ENCODE results near the gene TTC27. TPM values are rescaled to one million over a fixed set of nuclear protein-coding genes. Genes with fewer than 3 reads are reported as not detected.
"Not testable (repeated sequence)": the region's sequence is repeated elsewhere in the genome, so short reads cannot be mapped to it uniquely, and the experiment has no call there.

Gene TTC27
- total RNA-seq, 2 experiments from 2014 or later, result 17.6 to 18.1 TPM

GRCh38 chr2:32752205-32752604 lies 124.4 kb downstream of the TTC27 start:
- Mint-ChIP-seq H3K4me3 (no peak overlapping the region), H3K4me1 (peaks cover 17% of the 10 kb centered on the region), H3K27me3 (no peaks in the 10 kb centered on the region), H3K9me3 (no peaks in the 10 kb centered on the region), H3K36me3 (ENCODE audit: low read depth) (peaks cover 20% of the 10 kb centered on the region), H3K27ac (no peak overlapping the region)
- ChIA-PET CTCF (interaction anchor here (1.7 kb wide), 1 partner anchor 211 kb away, joined by 3 read pairs; no protein-coding TSS in a partner anchor), POLR2A (no interaction called here)
- no peak for DNase-seq

GRCh38 chr2:32752952-32753351 lies 125.1 kb downstream of the TTC27 start:
- Mint-ChIP-seq H3K4me1 (peaks cover 21% of the 10 kb centered on the region), H3K27ac (no peak overlapping the region), H3K9me3 (no peaks in the 10 kb centered on the region), H3K36me3 (ENCODE audit: low read depth) (peaks cover 22% of the 10 kb centered on the region), H3K27me3 (no peaks in the 10 kb centered on the region), H3K4me3 (no peak overlapping the region)
- POLR2A ChIA-PET, result no interaction called here
- CTCF ChIA-PET, result interaction anchor here (0.6 kb wide), 2 partner anchors 17 to 60 kb away, joined by 3 read pairs; no protein-coding TSS in a partner anchor
- no peak for DNase-seq

GRCh38 chr2:32754676-32755075 lies 126.8 kb downstream of the TTC27 start:
- Mint-ChIP-seq H3K4me1 (peaks cover 27% of the 10 kb centered on the region), H3K36me3 (ENCODE audit: low read depth) (peaks cover 21% of the 10 kb centered on the region)
- CTCF ChIA-PET, H3K27me3 Mint-ChIP-seq, H3K27ac Mint-ChIP-seq, H3K9me3 Mint-ChIP-seq, DNase-seq, H3K4me3 Mint-ChIP-seq, POLR2A ChIA-PET: not testable (repeated sequence)

GRCh38 chr2:32755666-32756065 lies 127.8 kb downstream of the TTC27 start:
- Mint-ChIP-seq H3K4me1 (peaks cover 27% of the 10 kb centered on the region), H3K27ac (peak overlapping the region; percentile 88), H3K36me3 (ENCODE audit: low read depth) (peaks cover 19% of the 10 kb centered on the region), H3K9me3 (no peaks in the 10 kb centered on the region), H3K27me3 (no peaks in the 10 kb centered on the region), H3K4me3 (peak overlapping the region; percentile 69)
- POLR2A ChIA-PET, result no interaction called here
- no peak for DNase-seq
- CTCF ChIA-PET, result no interaction called here

- peak overlapping the region; percentile 88 for H3K27ac Mint-ChIP-seq
- POLR2A ChIA-PET, result no interaction called here
- no peaks in the 10 kb centered on the region for H3K9me3 Mint-ChIP-seq
Measured at GRCh38 chr2:32756074-32756727, 128.4 kb downstream of the TTC27 start.

GRCh38 chr2:32758232-32758631 lies 130.4 kb downstream of the TTC27 start:
- H3K4me1 Mint-ChIP-seq, result peaks cover 27% of the 10 kb centered on the region
- no peak overlapping the region for H3K4me3 Mint-ChIP-seq
- DNase-seq, result no peak
- H3K9me3 Mint-ChIP-seq, result no peaks in the 10 kb centered on the region
- CTCF ChIA-PET, result no interaction called here
- H3K27me3 Mint-ChIP-seq, result no peaks in the 10 kb centered on the region
- peaks cover 27% of the 10 kb centered on the region for H3K36me3 Mint-ChIP-seq (ENCODE audit: low read depth)
- no peak overlapping the region for H3K27ac Mint-ChIP-seq
- POLR2A ChIA-PET, result no interaction called here

More at GRCh38 chr2:32756074-32756727, 128.4 kb downstream of the TTC27 start:
- Mint-ChIP-seq H3K36me3 (ENCODE audit: low read depth) (peaks cover 22% of the 10 kb centered on the region), H3K4me3 (peak overlapping the region; percentile 69), H3K4me1 (peaks cover 27% of the 10 kb centered on the region), H3K27me3 (no peaks in the 10 kb centered on the region)
- peak; percentile 14 for DNase-seq
- CTCF ChIA-PET, result no interaction called here

- DNase-seq, result no peak
- no peak overlapping the region for H3K27ac Mint-ChIP-seq
- CTCF ChIA-PET, result interaction anchor here (0.5 to 1.4 kb wide), 2 partner anchors 10 to 76 kb away, joined by 3 to 4 read pairs; no protein-coding TSS in a partner anchor
- no peak overlapping the region for H3K4me3 Mint-ChIP-seq
- H3K9me3 Mint-ChIP-seq, result no peaks in the 10 kb centered on the region
- H3K36me3 Mint-ChIP-seq (ENCODE audit: low read depth), result peaks cover 26% of the 10 kb centered on the region
- POLR2A ChIA-PET, result no interaction called here
- peaks cover 25% of the 10 kb centered on the region for H3K4me1 Mint-ChIP-seq
- no peaks in the 10 kb centered on the region for H3K27me3 Mint-ChIP-seq
Measured at GRCh38 chr2:32760628-32761027, 132.8 kb downstream of the TTC27 start.

- ChIA-PET POLR2A (no interaction called here), CTCF (interaction anchor here (1.3 kb wide), 1 partner anchor 31 kb away, joined by 3 read pairs; no protein-coding TSS in a partner anchor)
- Mint-ChIP-seq H3K4me1 (no peaks in the 10 kb centered on the region), H3K27me3 (no peaks in the 10 kb centered on the region), H3K4me3 (no peak overlapping the region), H3K36me3 (ENCODE audit: low read depth) (peaks cover 2% of the 10 kb centered on the region), H3K9me3 (no peaks in the 10 kb centered on the region), H3K27ac (no peak overlapping the region)
- no peak for DNase-seq
Measured at GRCh38 chr2:32768387-32769174, 140.7 kb downstream of the TTC27 start.

- DNase-seq, result no peak
- no peaks in the 10 kb centered on the region for H3K4me1 Mint-ChIP-seq
- ChIA-PET CTCF (no interaction called here), POLR2A (no interaction called here)
- no peaks in the 10 kb centered on the region for H3K9me3 Mint-ChIP-seq
- H3K27me3 Mint-ChIP-seq, result no peaks in the 10 kb centered on the region
- H3K27ac Mint-ChIP-seq, result no peak overlapping the region
- no peak overlapping the region for H3K4me3 Mint-ChIP-seq
- H3K36me3 Mint-ChIP-seq (ENCODE audit: low read depth), result no peaks in the 10 kb centered on the region
Measured at GRCh38 chr2:32770360-32770759, 142.5 kb downstream of the TTC27 start.

GRCh38 chr2:32772638-32773447 lies 145.0 kb downstream of the TTC27 start:
- Mint-ChIP-seq H3K27ac (no peak overlapping the region), H3K27me3 (no peaks in the 10 kb centered on the region), H3K36me3 (ENCODE audit: low read depth) (peaks cover 5% of the 10 kb centered on the region), H3K9me3 (no peaks in the 10 kb centered on the region), H3K4me1 (no peaks in the 10 kb centered on the region), H3K4me3 (no peak overlapping the region)
- CTCF ChIA-PET, result interaction anchor here (1.0 kb wide), 1 partner anchor 287 kb away, joined by 3 read pairs; no protein-coding TSS in a partner anchor
- DNase-seq, result no peak
- POLR2A ChIA-PET, result no interaction called here

- Mint-ChIP-seq H3K9me3 (no peaks in the 10 kb centered on the region), H3K4me1 (no peaks in the 10 kb centered on the region), H3K36me3 (ENCODE audit: low read depth) (peaks cover 8% of the 10 kb centered on the region), H3K27me3 (no peaks in the 10 kb centered on the region), H3K4me3 (no peak overlapping the region), H3K27ac (no peak overlapping the region)
- POLR2A ChIA-PET, result no interaction called here
- CTCF ChIA-PET, result interaction anchor here (1.0 kb wide), 1 partner anchor 286 kb away, joined by 3 read pairs; no protein-coding TSS in a partner anchor
- DNase-seq, result no peak
Measured at GRCh38 chr2:32773448-32773808, 145.6 kb downstream of the TTC27 start.

- Mint-ChIP-seq H3K36me3 (ENCODE audit: low read depth) (peaks cover 22% of the 10 kb centered on the region), H3K9me3 (peaks cover 7% of the 10 kb centered on the region), H3K27ac (no peak overlapping the region), H3K27me3 (no peaks in the 10 kb centered on the region), H3K4me3 (no peak overlapping the region), H3K4me1 (no peaks in the 10 kb centered on the region)
- CTCF ChIA-PET, result interaction anchor here (0.5 kb wide), 1 partner anchor 437 kb away, joined by 4 read pairs; no protein-coding TSS in a partner anchor
- POLR2A ChIA-PET, result no interaction called here
- no peak for DNase-seq
Measured at GRCh38 chr2:32775954-32776353, 148.1 kb downstream of the TTC27 start.

- Mint-ChIP-seq H3K4me3 (no peak overlapping the region), H3K4me1 (no peaks in the 10 kb centered on the region), H3K36me3 (ENCODE audit: low read depth) (peaks cover 32% of the 10 kb centered on the region), H3K27ac (no peak overlapping the region), H3K9me3 (peaks cover 14% of the 10 kb centered on the region), H3K27me3 (no peaks in the 10 kb centered on the region)
- CTCF ChIA-PET, result no interaction called here
- POLR2A ChIA-PET, result no interaction called here
- no peak for DNase-seq
Measured at GRCh38 chr2:32777714-32778113, 149.9 kb downstream of the TTC27 start.

Data from activated CD4-positive, alpha-beta T cell treated with anti-CD3 and anti-CD28 coated beads, Interleukin-2, amount 10 ng/mL, durations not matched to agents 7 days and 5 days (primary cell).